RKO (cell line): ENCODE data around the gene FAM227A.
"Not testable (repeated sequence)": the region's sequence is repeated elsewhere in the genome, so short reads cannot be mapped to it uniquely, and the experiment has no call there.

Source experiments
- DNase-seq: peaks from one replicate; pipeline ENCODE4 v3.0.0-alpha.2; 2016; ENCODE audit warnings: low spot score

Gene FAM227A

DNA sequence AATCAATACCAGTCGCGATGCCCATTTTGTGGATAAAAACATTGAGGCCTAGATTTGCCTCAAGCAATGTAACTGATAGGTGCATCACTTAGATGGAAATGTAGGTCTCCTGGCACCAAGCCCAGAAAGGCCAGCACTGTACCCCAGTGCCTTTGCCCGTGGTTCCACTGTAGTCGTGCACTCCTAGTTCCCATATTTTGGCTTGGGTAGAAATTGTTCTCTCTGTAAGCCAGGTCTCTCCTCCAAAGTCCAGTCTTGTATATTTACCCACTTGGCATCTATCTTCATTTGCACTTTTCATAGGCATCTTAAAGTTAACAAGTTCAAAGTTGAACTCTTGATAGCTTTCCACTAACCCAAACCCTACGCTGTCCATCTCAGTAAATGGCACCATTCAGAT lies 44.6 kb downstream of the FAM227A start:
- DNase-seq = no peak

DNA sequence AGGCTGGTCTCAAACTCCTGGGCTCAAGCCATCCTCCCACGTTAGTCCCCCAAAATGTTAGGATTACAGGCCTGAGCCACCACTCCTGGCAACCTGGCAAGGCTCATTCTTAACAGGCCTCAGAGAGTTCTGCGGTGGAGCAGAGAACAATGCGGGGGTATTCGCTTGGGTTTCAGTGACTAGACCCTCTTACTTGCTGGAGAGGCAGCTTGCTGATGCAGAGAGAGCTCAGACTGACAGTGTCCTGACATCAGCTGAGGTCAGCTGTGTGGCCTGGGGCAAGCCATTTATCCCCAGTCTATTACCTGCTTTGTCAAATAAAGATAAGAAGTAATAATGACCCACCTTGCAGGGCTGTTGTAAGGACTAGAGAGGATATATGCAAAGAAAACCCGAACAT lies 46.0 kb downstream of the FAM227A start:
- DNase-seq = no peak

DNA sequence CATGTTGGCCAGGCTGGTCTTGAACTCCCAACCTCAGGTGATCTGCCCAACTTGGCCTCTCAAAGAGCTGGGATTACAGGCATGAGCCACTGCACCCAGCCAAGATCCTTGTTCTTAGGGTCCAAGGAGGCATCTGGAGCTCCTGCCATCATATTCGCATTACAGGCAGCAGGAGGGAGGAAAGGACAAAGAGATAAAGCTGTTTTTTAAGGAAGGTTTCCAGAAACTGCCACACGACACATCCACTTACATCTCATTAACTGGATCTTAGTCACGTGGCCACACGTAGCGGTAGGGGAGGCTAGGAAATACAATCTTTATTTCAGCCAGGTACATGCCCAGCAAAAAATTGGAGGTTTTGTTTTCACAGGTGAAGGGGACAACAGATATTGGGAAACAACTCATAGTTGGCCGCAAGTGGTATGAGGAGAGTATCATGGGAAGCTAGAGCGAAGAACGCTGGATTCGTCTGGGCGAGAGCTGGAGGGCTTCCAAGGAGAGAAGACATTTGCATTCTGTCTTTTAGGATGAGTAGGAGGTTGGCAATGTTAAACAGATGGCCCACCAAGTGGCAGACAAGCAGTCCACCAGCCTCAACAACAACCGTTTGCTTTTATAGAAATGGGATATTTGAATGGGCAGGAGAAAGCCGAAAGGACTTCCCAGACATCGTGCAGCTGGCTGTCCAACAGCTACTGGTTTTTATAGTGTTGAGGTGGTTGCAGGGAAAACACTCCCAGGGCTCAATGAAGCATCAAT lies 47.0 kb downstream of the FAM227A start:
- DNase-seq = no peak

DNA sequence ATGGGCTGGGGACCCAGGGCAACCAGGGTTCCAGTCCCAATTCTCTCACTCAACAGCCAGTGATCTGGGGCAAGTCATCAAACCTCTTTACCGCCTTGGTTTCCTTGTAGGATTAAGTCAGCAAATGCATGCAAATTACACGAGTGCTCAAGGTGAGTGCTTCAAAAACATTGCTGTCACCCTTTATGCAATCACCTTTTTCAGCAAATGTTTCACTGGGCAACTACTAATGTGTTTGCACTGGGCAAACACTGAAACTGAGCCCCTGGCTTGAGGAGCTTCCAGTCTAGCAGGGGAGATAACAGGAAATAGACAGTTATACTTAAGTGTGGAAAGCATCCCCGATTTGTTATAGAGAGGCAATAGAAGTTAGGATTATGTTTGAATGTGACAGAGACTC lies 48.5 kb downstream of the FAM227A start:
- no peak for DNase-seq

DNA sequence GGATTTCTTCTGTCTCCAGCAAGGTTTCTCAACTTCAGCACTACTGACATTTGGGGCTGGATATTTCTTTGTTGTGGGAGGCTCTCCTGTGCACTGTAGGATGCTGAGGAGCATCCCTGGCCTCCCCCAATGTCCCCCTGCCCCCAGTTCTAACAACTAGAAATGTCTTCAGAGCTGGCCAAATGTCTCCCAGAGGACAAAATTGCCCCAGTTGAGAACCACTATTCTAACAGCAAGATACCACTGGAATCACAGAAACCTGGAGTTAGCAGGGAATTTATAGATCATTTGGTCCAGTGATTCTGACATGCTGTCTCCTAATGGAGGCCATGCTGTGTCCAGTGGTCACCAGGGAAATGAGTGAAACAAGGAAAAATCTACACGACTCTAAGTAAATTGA lies 54.0 kb downstream of the FAM227A start:
- DNase-seq = no peak

DNA sequence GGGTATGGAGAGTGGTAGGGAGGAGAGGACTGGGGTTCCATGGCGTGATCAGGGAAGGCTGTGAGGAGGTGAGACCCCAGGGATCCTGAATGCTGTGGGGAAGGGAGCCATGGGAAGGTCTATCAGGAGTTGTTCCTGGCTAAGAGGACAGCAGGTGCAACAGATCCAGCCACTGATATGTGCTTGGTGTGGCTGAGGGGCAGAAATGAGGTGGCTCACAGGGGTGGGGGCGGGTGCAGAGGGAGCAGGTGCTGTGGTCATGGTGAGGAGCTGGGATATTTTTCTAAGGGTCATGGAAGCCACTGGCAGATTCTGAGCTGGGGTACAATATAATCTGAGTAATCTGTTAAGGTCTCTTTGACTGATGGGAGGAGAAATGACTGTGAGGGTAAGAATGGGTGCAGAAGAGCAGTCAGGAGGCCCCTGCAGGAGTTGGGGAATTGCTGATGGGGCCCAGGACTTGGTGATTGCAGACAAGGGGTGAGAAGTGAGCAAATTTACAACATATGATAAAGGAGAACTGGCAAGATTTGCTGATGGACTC lies 54.9 kb downstream of the FAM227A start:
- no peak for DNase-seq

DNA sequence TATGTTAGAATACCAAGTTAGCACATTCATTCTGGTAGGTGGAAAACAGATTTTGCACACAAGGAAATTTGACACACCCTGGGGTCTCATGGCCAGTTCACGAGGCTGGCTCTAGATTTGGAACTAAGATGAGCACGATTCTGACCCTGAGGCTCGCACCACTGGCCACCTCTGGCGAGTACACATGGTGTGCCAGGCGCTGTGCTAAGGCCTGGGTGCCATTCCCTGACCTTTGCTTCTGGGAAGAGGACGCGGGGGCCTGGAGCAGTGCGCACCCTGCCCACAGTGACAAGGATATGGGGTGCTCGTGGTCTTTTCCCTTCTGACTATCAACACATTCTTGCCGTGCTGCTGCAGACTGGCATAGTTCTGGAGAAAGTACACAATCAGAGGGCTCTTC lies 56.7 kb downstream of the FAM227A start:
- DNase-seq = no peak

DNA sequence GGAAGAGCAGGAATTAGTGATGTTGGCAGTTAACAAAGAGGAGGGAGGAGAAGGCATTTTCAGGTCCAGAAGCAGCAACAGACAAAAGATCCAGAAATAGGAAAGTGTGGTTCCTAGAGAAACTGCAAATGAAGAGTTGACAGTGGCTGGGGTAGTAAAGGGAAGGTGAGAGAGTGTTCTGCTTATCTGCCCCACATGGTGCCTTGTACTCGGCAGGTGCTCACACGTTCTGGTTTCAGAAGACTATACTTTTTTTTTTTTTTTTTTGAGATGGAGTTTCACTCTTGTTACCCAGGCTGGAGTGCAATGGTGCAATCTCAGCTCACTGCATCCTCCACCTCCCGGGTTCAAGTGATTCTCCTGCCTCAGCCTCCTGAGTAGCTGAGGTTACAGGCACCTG lies 73.3 kb downstream of the FAM227A start:
- DNase-seq = not testable (repeated sequence)

DNA sequence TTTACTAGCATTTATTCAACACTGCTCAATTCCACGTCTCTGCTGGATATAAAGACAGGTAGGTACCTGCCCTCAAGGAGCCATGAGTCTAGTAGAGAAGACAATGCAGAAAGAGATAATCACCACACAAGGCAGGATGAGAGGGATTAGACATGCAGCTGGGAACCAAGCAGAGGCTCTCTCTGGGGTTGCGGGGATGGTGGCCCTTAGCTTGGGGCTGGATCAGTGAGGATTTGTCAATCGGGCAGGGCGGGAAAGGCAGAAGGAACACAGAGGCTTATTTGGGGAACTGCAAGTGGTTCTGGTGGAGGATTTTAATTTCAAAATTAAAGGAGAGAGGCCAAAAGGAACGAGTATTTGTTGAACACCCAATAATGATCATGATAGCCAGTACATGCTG lies 77.7 kb downstream of the FAM227A start:
- no peak for DNase-seq

DNA sequence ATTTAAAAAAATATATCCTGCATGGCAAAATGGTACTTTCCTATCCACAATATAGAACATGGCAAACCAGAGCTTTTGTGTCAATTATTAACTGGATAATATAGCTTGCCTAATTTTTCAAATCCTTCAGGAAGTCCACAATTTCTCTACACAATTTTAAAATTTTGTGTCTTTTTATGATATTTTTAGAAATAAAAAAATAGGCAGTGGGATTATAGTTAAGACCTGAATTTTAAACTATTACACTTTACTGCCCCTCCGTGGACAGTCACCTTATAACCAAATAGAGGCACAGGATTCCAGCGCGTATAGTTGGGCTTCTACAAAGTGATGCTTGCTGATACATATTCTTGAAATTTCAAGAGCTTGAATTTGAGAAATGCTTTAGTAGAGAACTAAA lies 84.1 kb downstream of the FAM227A start:
- peak; percentile 80 for DNase-seq

DNA sequence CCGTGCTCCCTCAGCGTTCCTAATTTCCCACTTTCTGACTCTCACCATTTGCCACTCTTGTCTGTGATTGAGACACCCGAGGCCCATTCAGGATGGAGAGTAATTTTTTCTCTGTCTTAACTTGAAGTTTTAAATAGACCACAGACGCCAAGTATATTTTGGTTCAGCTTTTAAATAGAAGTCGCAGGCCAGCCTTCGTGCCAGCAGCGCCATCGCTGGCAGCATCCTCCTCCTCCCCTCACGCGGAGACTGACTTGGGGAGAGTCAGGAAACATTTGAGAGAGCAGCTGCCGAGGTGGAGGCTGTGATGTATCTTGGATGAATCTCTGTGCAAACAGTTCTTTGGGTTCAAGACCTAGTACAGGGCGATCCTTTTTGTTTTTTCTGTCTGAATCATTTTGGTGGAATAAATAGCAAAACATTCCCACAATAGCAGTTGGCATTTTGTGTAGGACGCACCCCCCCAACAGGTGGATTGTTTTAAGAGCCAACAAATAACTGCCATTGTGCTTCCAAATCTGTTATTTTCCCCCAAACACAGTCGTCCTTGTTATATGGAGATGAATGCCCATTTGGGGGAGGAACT lies 85.3 kb downstream of the FAM227A start:
- DNase-seq = peak; percentile 60

DNA sequence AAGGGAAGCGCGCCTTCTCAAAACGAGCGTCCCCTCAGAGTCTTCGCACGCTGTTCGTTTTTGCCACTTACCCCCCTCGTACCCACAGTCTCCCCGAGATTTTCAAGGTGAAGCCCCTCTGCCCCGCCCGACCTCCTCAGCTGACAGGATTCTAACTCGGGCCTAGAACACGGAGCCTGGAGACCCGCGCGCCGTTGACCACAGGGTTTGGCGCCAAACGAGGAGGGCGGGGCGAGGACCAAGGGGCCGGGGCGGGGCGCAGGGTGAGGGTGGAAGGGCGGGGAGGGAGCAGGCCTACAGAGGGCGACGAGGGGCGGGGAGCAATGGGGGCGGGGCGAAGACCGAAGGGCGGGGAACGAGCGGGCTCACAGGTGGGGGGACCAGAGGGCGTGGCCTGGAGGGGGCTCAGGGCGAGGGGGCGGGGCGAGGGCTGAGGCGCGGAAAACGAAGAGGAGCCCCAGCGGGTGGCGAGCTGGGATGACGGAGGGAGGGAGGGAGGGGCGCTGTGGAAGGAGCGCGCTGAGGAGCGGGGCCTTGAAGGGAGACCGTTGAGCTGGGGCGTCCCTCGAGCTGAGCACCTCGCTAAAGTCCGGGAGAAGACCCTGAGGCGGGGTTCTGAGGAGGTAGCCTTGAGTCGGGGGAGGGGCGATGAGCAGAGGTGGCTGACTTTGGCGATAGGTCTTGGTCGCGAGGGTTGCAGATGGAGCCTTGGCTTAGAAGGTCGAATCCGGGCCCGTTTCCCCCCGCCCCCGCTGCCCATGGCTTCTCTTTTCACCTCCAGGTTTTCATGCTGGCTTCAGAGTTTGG lies 86.0 kb downstream of the FAM227A start, which contains the start of gene DMC1:
DMC1 (minus strand) TSS at position 212 of the 807 bp plus-strand sequence. CDS start 1,927 bp downstream, outside the sequence.
- peak; percentile 86 for DNase-seq

DNA sequence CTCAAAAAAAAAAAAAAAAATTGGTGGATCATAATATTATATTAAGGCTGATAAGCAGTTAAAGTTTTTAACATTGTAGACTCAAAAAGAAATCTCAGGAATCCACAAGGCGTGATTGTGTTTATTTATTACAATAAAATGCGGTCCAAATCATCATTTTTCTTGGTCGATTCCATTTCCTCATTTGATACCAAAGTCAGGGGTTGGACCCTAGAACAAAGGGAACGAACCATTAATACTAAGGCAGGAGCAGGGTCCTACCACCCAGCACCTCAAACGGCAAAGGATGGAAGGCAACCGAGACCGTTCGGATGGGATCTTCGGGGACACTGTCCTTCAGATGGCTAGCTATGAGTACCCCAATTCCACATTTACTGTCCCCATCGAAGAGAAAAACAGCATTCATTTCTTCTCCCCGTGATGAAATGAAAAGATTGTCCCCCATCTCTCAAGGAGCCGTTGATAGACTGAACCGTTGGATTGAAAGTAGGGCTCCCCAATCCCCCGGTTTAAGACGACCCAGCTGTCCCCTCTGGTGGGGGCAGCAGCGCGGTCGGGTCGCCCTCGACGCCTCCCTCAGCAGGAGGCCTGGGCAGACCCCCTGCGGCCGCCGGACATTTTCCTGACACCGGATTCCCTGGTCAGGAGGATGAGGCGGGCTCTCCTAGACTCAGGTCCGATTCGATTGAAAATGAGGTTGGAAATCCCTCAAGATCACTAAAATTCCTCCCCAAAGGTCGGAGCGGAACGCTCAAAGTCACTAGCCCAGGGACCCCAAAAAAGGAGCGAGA lies 86.8 kb downstream of the FAM227A start:
- DNase-seq = no peak

DNA sequence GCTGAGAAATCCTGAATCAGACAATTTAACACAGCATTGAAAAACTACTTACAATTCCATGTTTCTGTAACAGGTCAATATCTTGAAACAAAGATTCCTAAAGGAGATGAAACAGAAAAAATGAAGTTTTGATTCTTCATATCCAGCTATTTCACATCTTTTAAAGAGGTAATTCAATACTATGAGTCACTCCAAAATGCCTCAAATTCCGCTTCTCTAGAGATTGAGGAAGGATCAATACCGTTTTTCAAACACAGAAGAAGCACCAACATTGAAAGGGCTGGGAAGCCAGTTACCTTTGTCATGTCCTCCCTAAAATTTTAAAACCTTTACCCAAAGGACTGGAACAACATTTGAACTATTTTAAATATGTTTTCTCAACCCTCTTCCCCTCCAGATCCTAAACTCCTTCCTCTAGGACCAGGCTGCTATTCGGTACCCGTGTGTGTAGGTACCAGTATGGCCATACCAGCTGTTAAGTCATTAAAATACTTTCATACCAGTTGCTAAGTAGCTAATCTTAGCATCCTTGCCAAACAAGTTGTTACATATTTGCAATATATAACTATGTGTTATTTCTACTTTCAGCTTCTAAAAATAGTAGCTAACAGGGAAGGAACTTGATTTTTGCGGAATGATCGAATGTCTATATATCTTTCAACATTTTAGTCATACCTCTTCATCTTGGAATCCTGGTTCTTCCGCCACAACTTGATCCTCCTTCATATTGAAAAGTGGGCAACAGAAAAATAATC lies 88.5 kb downstream of the FAM227A start:
- no peak for DNase-seq

DNA sequence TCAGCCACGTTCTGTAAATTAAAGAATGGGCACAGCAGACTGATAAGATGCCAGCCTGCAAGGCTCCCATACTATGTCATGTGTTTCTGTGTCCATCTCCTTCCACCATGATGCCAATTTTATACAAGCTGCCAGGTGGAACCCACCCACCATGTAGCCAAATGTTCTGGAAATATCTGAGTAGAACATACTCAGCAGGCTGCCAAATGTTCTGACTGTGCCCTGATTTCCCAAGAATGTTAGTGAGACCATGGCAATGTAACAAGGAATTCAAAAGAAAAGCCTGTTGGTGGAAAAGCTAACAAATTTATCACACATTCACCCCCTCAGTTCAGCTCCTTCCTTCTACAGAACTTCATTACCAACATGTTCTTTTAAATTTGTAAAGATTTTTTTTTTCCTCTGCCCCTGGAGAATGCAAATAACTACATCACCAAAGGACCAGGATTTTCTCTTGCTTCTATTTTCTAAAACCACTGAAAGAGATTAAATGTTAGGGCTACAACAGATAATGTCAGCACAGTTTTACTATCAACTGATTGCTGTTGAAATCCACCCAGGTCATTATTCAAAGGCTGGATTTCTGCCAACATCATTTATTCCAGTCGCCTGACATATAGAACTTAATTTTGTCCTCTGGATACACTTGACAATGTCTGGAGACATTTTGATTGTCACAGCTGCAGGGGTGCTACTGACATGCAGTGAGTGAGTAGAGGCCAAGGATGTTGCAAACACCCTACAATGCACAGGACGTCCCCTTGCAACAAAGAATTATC lies 89.3 kb downstream of the FAM227A start:
- DNase-seq = no peak

DNA sequence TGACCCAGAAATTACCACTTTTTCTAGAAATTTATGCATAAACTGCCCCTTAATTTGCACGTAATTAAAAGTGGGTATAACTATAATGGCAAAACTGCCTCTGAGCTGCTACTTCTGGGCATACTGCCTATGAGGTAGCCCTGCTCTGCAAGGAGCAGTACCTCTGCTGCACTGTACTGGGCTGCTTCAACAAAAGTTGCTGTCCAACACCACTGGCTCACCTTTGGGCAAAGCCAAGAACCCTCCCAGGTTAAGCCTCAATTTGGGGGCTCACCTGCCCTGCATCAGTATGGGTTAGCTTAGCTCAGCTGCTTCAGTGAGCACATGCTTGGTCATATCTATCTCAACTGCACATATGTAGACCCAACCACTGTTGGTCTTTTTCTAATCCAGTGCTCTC lies 90.8 kb downstream of the FAM227A start:
- no peak for DNase-seq

DNA sequence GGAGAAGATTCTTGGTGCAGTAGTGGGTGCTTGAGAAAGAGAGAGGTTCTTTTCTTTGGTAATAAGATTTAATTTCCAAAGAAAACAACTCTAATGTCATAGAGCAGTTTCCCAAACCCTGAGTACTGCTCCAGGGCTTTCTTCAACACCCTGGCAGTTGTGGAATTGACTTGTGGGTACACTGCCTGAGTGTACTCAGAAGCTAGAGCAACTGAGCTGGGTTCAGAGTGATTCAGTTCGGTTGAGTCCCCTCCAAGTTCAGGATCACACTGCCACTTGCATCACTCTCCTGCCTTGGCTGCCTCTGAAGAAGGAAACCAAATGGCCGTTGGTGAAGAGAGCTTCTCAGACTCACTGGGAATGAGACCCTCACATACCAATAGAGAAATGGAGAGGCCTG lies 91.5 kb downstream of the FAM227A start:
- no peak for DNase-seq

DNA sequence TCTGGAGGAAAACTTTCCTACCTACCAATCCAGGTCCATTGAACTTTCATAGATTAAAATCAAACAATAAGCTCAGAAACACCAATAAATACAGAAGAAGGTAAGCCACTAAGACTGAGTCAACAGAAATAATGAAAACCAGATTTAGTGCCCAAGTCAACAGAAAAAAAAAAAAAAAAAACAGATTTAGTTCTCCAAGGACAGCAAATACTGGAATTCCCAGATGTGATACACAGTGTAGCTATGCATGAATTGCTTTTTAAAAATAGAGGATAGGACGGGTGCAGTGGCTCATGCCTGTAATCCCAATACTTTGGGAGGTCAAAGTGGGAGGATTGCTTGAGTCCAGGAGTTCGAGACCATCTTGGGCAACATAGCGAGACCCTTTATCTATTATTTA lies 101.9 kb downstream of the FAM227A start:
- DNase-seq = no peak

DNA sequence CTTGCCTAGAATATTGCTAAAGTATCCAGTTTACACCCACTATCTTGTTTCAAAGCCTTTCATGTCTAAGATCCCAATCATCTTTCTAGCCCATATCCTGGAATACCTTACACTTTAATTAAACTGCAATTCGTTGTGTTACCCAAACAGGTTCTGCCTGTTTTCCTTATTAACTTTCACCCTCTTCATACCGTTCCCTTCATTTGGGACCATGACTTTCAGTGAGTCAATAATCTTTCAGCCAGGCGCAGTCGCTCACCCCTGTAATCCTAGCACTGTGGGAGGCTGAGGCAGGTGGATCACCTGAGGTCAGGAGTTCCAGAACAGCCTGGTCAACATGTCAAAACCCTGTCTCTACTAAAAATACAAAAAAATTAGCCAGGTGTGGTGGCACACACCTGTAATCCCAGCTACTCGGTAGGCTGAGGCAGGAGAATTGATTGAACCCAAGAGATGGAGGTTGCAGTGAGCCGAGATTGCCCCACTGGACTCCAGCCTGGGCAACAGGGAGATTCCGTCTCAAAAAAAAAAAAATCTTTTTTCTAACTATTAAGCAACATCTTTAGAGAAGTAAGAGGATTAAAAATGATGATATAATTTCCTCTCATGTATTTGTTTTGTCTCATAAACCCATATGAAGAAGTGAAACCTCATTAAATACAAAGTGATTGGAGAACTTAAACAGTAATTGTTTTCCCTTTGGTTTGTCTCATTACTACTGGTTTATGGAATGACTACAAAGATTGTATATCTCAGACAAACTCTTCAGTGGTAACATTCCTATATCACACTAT lies 106.9 kb downstream of the FAM227A start:
- no peak for DNase-seq

DNA sequence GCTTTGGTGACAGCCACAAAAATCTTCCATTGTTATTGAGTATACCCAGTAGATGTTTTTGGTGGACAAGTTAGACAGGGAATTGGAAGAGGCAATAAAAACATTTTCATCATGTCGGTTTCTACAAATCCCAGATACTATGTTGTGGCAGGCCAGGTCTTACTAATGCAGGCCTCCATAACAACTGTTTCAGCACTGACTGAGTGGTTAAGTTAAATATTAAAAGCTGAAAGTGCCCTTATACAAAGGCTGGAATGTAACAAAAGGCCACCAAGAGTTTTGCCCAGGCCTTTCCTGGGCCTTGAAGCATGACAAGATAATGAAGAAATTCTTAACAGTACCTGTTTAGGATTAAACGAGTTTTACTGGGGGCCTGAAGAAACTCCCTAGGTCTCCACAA lies 115.5 kb downstream of the FAM227A start:
- DNase-seq = no peak
